ENCODE data around the gene HIRA. TPM values are rescaled to one million over a fixed set of nuclear protein-coding genes. Genes with fewer than 3 reads are reported as not detected.

HIRA gene
- total and polyA plus RNA-seq, 8 donors = 6.4 to 47.2 (median 12.6) TPM

DNA sequence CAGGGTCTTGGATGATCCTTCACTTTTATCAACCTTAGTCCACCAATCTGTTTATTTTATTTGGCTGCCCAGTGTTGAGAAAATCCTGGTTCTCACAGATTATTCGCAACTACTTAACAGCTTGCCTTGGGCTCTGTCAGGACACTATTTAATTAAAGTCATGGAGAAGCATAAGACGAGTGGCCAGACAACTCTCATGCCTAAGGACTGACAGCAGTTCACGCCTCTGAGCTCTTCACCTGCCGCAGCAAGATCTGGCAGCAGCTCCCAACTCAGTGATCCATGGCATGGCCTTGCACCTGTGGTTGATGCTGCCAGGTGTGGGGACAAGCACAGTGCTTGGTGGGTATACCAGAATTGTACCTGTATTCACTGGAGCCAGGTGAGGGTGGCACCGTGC lies 37.8 kb downstream of the HIRA start:
- Histone ChIP-seq H3K27me3 (no peaks in the 10 kb centered on the region), H3K4me1 (no peaks in the 10 kb centered on the region), H3K4me3 (no peak overlapping the region), H3K27ac (no peak overlapping the region), H3K36me3 (peaks cover 53 to 100% (median 100%) of the 10 kb centered on the region in 4 donors), H3K9me3 (no peaks in the 10 kb centered on the region)
- TF ChIP-seq POLR2AphosphoS5 (IDR thresholded peaks at IDR 0.05) = no peak
- TF ChIP-seq CTCF (IDR thresholded peaks at IDR 0.05) = no peak
- no peak for TF ChIP-seq EP300 (IDR thresholded peaks at IDR 0.05)
- no peak for TF ChIP-seq POLR2A (IDR thresholded peaks at IDR 0.05)
- 88 to 97% (median 92%) methylated on average over 5 of the region's 5 CpGs for WGBS, 5 donors
- intact Hi-C loops (cut with DNase I; ENCODE audit: low total_unique reads) = no loop called here
- DNase-seq = no peak

GRCh38 chr22:19387575-19387974 lies 44.0 kb downstream of the HIRA start:
- TF ChIP-seq CTCF (IDR thresholded peaks at IDR 0.05) (no peak), POLR2A (IDR thresholded peaks at IDR 0.05) (no peak), EP300 (IDR thresholded peaks at IDR 0.05) (no peak), POLR2AphosphoS5 (IDR thresholded peaks at IDR 0.05) (no peak)

DNA sequence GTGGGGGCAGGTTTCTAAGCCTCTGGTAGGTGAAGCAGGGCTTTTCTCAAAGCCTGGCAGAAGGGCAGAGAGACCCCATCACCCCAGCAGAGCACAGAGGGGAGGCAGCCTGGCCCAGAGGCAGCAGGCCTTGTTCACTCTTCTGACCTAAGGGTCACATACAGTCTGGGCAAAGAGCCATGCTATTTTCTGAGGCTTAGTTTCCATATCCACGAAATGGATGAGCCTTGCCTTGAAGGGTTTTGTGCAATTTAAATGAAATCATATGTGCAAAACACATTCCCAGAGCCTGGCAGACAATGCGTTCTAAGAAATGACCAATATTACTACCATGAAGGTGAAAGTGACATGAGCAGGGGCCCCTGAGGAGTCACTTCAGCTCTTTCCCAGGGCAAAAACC lies 44.5 kb downstream of the HIRA start:
- Histone ChIP-seq H3K27ac (no peak overlapping the region), H3K9me3 (no peaks in the 10 kb centered on the region), H3K36me3 (peaks cover 68 to 100% (median 100%) of the 10 kb centered on the region in 4 donors), H3K27me3 (no peaks in the 10 kb centered on the region), H3K4me1 (no peaks in the 10 kb centered on the region), H3K4me3 (no peak overlapping the region)
- intact Hi-C loops (cut with DNase I; ENCODE audit: low total_unique reads) = no loop called here
- TF ChIP-seq EP300 (IDR thresholded peaks at IDR 0.05) = no peak
- no peak for DNase-seq
- whole genome bisulfite sequencing, 5 donors = 65 to 85% (median 74%) methylated on average over 2 of the region's 2 CpGs

More at GRCh38 chr22:19387575-19387974, 44.0 kb downstream of the HIRA start:
- no peak for DNase-seq
- Histone ChIP-seq H3K27me3 (no peaks in the 10 kb centered on the region), H3K36me3 (peaks cover 68 to 100% (median 100%) of the 10 kb centered on the region in 4 donors), H3K4me3 (no peak overlapping the region), H3K27ac (no peak overlapping the region), H3K9me3 (no peaks in the 10 kb centered on the region), H3K4me1 (no peaks in the 10 kb centered on the region)
- WGBS, 5 donors = 84 to 99% (median 96%) methylated on average over 6 to 7 of the region's 7 CpGs
- intact Hi-C loops (cut with DNase I; ENCODE audit: low total_unique reads) = no loop called here

GRCh38 chr22:19386248-19386647 lies 45.3 kb downstream of the HIRA start:
- no peak for DNase-seq

More at GRCh38 chr22:19386248-19386647, 45.3 kb downstream of the HIRA start:
- Histone ChIP-seq H3K4me1 (no peaks in the 10 kb centered on the region), H3K4me3 (no peak overlapping the region), H3K9me3 (no peaks in the 10 kb centered on the region), H3K36me3 (peaks cover 64 to 100% (median 100%) of the 10 kb centered on the region in 4 donors), H3K27me3 (no peaks in the 10 kb centered on the region), H3K27ac (no peak overlapping the region)
- no peak for TF ChIP-seq EP300 (IDR thresholded peaks at IDR 0.05)
- no peak for TF ChIP-seq POLR2A (IDR thresholded peaks at IDR 0.05)
- no peak for TF ChIP-seq POLR2AphosphoS5 (IDR thresholded peaks at IDR 0.05)
- TF ChIP-seq CTCF (IDR thresholded peaks at IDR 0.05) = no peak
- WGBS, 5 donors = 93 to 100% (median 97%) methylated on average over 2 of the region's 2 CpGs
- intact Hi-C loops (cut with DNase I; ENCODE audit: low total_unique reads) = no loop called here

Data from stomach (tissue), 9 donors.